Body of pancreas (tissue), 4 donors: ENCODE results near the gene B3GALNT2. TPM values are rescaled to one million over a fixed set of nuclear protein-coding genes. Genes with fewer than 3 reads are reported as not detected.

Source experiments
- ATAC-seq: fragments of 150-250 bp; one replicate; pipeline ENCODE4 v1.9.1; 2016
- DNase-seq, 4 donors: peaks; one replicate each; pipeline ENCODE4 v3.0.0-alpha.2; 2019
- H3K27ac ChIP-seq, 4 donors: fragments of 200-600 bp; sonication (generic); 1 replicate in 3 of 4; 2 replicates in 1 of 4; pipeline versions ENCODE4 v1.5.1 to v1.6.1; 2016 to 2019; ENCODE audit warnings: mild to moderate bottlenecking in 1 of 4, mixed read lengths in 1 of 4, moderate library complexity in 1 of 4
- H3K27me3 ChIP-seq, 2 donors: fragments of 200-600 bp; sonication (generic); one replicate each; pipeline ENCODE4 v1.6.0; 2016; ENCODE audit warnings: mild to moderate bottlenecking in 1 of 2
- H3K36me3 ChIP-seq, 2 donors: fragments of 200-600 bp; sonication (generic); replicated peaks in 1 of 2; 2 replicates each; pipeline ENCODE4 v1.5.1; 2016; ENCODE audit warnings: low read depth in 2 of 2; ENCODE audit not compliant: insufficient read depth in 1 of 2
- H3K4me1 ChIP-seq: fragments of 200-600 bp; sonication (generic); one replicate; pipeline ENCODE4 v1.6.0; 2016
- H3K4me3 ChIP-seq, 2 donors: fragments of 200-600 bp; sonication (generic); 1 replicate in 1 of 2; 2 replicates in 1 of 2; pipeline ENCODE4 v1.5.1; 2016 to 2019
- H3K9me3 ChIP-seq, 3 donors: fragments of 200-600 bp; sonication (generic); 1 replicate in 2 of 3; 2 replicates in 1 of 3; pipeline ENCODE4 v1.5.1; 2016
- POLR2A ChIP-seq, 3 donors: fragments of 450-650 bp; IDR thresholded peaks; one replicate each; pipeline ENCODE4 v1.6.1; 2016; ENCODE audit warnings: antibody characterized with exemption in 3 of 3, mild to moderate bottlenecking in 2 of 3
- WGBS, 2 donors: methylation state at CpG; one replicate each; pipeline ENCODE4 v1.1.5; 2017; 5-methylcytosine and 5-hydroxymethylcytosine counted together
- intact Hi-C: fragments of 100-400 bp; cut with DNase I; formaldehyde crosslinking; loops from one replicate; pipeline ENCODE4 v1.15.1; 2023
- total RNA-seq, 2 donors: library from RNA; depleted of rRNA; stranded (reverse); fragments of >200 nt; gene quantifications; one replicate each; pipeline ENCODE4 v1.1.0, GENCODE V29; 2016
- TF ChIP-seq, protein P1 (sequence below), 7 experiments: fragments of 450-650 bp in 4 of 7; fragments of 200-600 bp in 3 of 7; sonication (generic) in 3 of 7; IDR thresholded peaks; one replicate each; pipeline ENCODE4 v1.5.1; 2016 to 2019; ENCODE audit warnings: antibody characterized with exemption in 7 of 7

B3GALNT2 gene
- total RNA-seq, 2 donors from 2014 or later: 33.6 to 52.9 TPM

DNA sequence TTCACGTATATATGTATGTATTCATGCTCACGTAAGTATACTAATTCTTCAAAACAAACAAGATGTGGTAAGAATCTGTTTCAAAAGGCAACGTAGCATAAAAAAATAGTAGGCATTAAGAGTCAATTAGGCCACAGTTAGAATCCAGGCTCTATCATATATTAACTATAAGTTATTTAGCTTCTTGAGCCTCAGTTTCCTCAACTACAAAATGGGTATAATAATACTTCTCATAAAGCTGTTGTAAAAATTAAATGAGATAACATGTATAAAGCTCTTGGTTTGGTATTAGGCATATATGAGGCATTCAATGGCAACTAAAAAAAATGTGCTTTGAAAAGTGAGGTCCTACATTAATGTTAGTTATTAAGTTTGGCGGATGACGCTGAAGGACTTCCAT, 9.2 kb downstream of the B3GALNT2 start:
- intact Hi-C loops: no loop called here
- H3K36me3 ChIP-seq: peaks cover 7 to 21% of the 10 kb centered on the region in 2 donors
- DNase-seq: no peak
- no peak overlapping the region for H3K27ac ChIP-seq
- H3K4me3 ChIP-seq: no peak overlapping the region
- TF ChIP-seq POLR2A (IDR thresholded peaks at IDR 0.05): no peak
- TF ChIP-seq, protein P1, sequence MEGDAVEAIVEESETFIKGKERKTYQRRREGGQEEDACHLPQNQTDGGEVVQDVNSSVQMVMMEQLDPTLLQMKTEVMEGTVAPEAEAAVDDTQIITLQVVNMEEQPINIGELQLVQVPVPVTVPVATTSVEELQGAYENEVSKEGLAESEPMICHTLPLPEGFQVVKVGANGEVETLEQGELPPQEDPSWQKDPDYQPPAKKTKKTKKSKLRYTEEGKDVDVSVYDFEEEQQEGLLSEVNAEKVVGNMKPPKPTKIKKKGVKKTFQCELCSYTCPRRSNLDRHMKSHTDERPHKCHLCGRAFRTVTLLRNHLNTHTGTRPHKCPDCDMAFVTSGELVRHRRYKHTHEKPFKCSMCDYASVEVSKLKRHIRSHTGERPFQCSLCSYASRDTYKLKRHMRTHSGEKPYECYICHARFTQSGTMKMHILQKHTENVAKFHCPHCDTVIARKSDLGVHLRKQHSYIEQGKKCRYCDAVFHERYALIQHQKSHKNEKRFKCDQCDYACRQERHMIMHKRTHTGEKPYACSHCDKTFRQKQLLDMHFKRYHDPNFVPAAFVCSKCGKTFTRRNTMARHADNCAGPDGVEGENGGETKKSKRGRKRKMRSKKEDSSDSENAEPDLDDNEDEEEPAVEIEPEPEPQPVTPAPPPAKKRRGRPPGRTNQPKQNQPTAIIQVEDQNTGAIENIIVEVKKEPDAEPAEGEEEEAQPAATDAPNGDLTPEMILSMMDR (IDR thresholded peaks at IDR 0.05): no peak
- H3K9me3 ChIP-seq: no peaks in the 10 kb centered on the region
- no peak for ATAC-seq
- no peaks in the 10 kb centered on the region for H3K27me3 ChIP-seq
- peaks cover 2% of the 10 kb centered on the region for H3K4me1 ChIP-seq
- 92 to 96% methylated on average over 5 of the region's 5 CpGs for WGBS, 2 donors

DNA sequence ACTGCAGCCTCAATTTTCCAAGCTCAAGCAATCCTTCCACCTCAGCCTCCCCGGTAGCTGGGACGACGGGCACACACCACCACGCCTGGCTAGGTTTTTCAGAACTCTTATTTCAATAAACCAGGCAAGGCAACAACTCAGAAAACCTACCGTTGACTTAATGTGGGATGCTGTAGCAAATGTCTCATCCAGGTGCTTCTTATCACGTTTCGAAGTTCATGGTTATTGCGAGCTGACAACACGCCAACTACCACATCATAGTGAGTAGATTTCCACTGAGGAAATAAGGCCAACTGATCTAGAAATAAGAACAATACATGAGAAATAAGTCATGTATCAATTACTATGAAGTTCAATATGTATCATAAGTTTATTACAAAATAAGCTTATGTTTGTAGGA, 9.7 kb downstream of the B3GALNT2 start:
- no peaks in the 10 kb centered on the region for H3K4me1 ChIP-seq
- no peak overlapping the region for H3K4me3 ChIP-seq
- H3K9me3 ChIP-seq: no peaks in the 10 kb centered on the region
- TF ChIP-seq POLR2A (IDR thresholded peaks at IDR 0.05): no peak
- TF ChIP-seq, protein P1 (IDR thresholded peaks at IDR 0.05): no peak
- H3K27me3 ChIP-seq: no peaks in the 10 kb centered on the region
- 79 to 91% methylated on average over 9 of the region's 9 CpGs for WGBS, 2 donors
- intact Hi-C loops: no loop called here
- ATAC-seq (no peak), DNase-seq (no peak)
- H3K36me3 ChIP-seq: peaks cover 7 to 21% of the 10 kb centered on the region in 2 donors
- H3K27ac ChIP-seq: no peak overlapping the region

DNA sequence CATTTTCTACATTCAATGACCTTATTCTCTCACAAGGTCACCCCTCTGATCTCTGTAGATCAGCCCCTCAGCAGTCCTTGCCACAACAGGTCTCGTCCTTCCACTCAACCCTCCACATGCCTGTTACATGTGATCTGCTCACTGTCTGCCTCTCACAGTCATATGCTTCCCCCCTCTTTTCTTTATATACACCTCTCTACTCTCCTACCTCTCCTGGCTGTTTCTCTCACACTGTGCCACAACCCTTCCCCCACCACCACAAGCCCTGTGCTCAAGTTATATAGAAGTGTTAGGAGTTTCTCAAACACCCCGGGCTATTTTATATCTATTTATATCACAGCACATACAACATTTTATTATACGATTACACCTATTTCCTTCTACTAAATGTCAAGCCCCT, 12.6 kb downstream of the B3GALNT2 start:
- Histone ChIP-seq H3K36me3 (peaks cover 8 to 21% of the 10 kb centered on the region in 2 donors), H3K4me1 (peaks cover 2% of the 10 kb centered on the region), H3K9me3 (no peaks in the 10 kb centered on the region), H3K27me3 (no peaks in the 10 kb centered on the region), H3K4me3 (no peak overlapping the region), H3K27ac (no peak overlapping the region)
- 75 to 79% methylated on average over 3 of the region's 3 CpGs for WGBS, 2 donors
- ATAC-seq (no peak), DNase-seq (no peak)
- TF ChIP-seq, protein P1 (IDR thresholded peaks at IDR 0.05): no peak
- TF ChIP-seq POLR2A (IDR thresholded peaks at IDR 0.05): no peak
- intact Hi-C loops: no loop called here

DNA sequence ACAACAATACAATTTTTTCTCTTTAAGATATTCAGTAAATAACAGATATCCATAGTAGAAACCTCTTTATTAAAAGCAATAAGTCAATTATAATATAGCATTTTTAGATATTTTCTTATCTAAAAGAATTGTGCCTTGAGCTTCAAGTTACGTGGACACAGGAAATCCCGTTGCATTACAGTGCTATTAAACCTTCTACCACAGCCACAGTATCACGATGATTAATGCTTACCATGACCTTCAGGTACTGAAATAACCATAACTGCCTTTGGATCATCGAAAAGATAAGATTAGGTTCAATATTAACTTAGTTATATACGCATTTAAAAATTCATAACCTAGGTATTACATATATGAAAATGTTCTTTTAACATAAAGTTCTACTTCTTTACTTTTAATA, 17.9 kb downstream of the B3GALNT2 start:
- Histone ChIP-seq H3K27me3 (no peaks in the 10 kb centered on the region), H3K4me1 (peaks cover 13% of the 10 kb centered on the region), H3K4me3 (no peak overlapping the region), H3K9me3 (no peaks in the 10 kb centered on the region), H3K36me3 (peaks cover 0 to 6% of the 10 kb centered on the region in 2 donors), H3K27ac (no peak overlapping the region)
- DNase-seq (no peak), ATAC-seq (no peak)
- no peak for TF ChIP-seq POLR2A (IDR thresholded peaks at IDR 0.05)
- TF ChIP-seq, protein P1 (IDR thresholded peaks at IDR 0.05): no peak
- 14 to 17% methylated on average over 5 of the region's 5 CpGs for WGBS, 2 donors
- intact Hi-C loops: no loop called here

DNA sequence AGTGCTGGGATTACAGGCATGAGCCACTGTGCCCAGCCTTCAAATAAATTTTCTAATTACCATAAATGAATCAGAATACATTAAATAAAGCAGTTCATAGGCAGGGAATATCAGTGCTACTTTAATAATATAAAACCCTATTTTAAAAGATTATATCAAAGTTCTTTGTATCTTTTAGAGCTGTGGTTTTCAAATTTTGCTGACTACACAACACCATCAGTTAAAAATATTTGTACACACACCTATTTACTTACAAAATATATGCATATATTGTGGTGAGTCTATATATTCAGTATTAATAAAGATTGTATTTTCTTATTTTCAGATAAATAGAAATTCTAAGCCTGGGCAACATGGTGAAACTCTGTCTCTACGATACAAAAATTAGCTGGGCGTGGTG, 18.7 kb downstream of the B3GALNT2 start:
- H3K4me3 ChIP-seq: no peak overlapping the region
- DNase-seq (no peak), ATAC-seq (no peak)
- no peaks in the 10 kb centered on the region for H3K9me3 ChIP-seq
- intact Hi-C loops: no loop called here
- no peak overlapping the region for H3K27ac ChIP-seq
- TF ChIP-seq, protein P1 (IDR thresholded peaks at IDR 0.05): no peak
- no peak for TF ChIP-seq POLR2A (IDR thresholded peaks at IDR 0.05)
- peaks cover 13% of the 10 kb centered on the region for H3K4me1 ChIP-seq
- H3K36me3 ChIP-seq: peaks cover 0 to 6% of the 10 kb centered on the region in 2 donors
- 95 to 100% methylated on average over 2 of the region's 2 CpGs for WGBS, 2 donors
- H3K27me3 ChIP-seq: no peaks in the 10 kb centered on the region
